HepG2 (cell line): ENCODE measurements around the gene ARHGEF40. TPM values are rescaled to one million over a fixed set of nuclear protein-coding genes. Genes with fewer than 3 reads are reported as not detected.
A peak's percentile ranks its signal among the peaks of the same experiment; 100 is the strongest.

Experiments used
- ARNTL ChIP-seq: sonication (generic); formaldehyde crosslinking; IDR thresholded peaks from 2 replicates; pipeline ENCODE4 v1.4.0; 2020; ENCODE audit warnings: mild to moderate bottlenecking, missing genetic modification reagents
- BCL3 ChIP-seq: sonication (generic); formaldehyde crosslinking; IDR thresholded peaks from 2 replicates; pipeline ENCODE4 v1.5.1; 2020; ENCODE audit warnings: mild to moderate bottlenecking, missing genetic modification reagents, moderate library complexity
- FOSL1 ChIP-seq: sonication (generic); formaldehyde crosslinking; IDR thresholded peaks from 2 replicates; pipeline ENCODE4 v1.9.0; 2021; ENCODE audit warnings: missing genetic modification reagents, borderline replicate concordance
- HDAC6 ChIP-seq: fragments of 200-600 bp; sonication (generic); IDR thresholded peaks from 2 replicates; pipeline ENCODE4 v1.7.0; 2017; ENCODE audit warnings: mild to moderate bottlenecking, antibody characterized with exemption, low read length, low read depth
- NFE2L2 ChIP-seq: fragments of 150-350 bp; IDR thresholded peaks from 2 replicates; pipeline ENCODE4 v1.6.1; 2014; ENCODE audit warnings: low read length
- RFXANK ChIP-seq: IDR thresholded peaks from 2 replicates; pipeline ENCODE4 v1.6.1; 2016
- SALL1 ChIP-seq: sonication (generic); formaldehyde crosslinking; IDR thresholded peaks from 2 replicates; pipeline ENCODE4 v1.8.0; 2022; ENCODE audit warnings: mild to moderate bottlenecking, missing genetic modification reagents
- SNAI1 ChIP-seq: sonication (generic); formaldehyde crosslinking; IDR thresholded peaks from 2 replicates; pipeline ENCODE4 v1.5.0; 2020; ENCODE audit warnings: mild to moderate bottlenecking, missing genetic modification reagents, borderline replicate concordance
- SRF ChIP-seq: IDR thresholded peaks from 2 replicates; pipeline ENCODE4 v1.6.1; 2011; ENCODE audit warnings: mild to moderate bottlenecking, low read depth, low read length, moderate library complexity
- TAF1 ChIP-seq: sonication (generic); formaldehyde crosslinking; IDR thresholded peaks from 2 replicates; pipeline ENCODE4 v1.4.0; 2020; ENCODE audit warnings: missing genetic modification reagents
- ZBTB49 ChIP-seq: sonication (generic); formaldehyde crosslinking; IDR thresholded peaks from 2 replicates; pipeline ENCODE4 v1.4.0; 2020; ENCODE audit warnings: missing genetic modification reagents, borderline replicate concordance
- ZNF362 ChIP-seq: sonication (generic); formaldehyde crosslinking; IDR thresholded peaks from 2 replicates; pipeline ENCODE4 v1.4.0; 2020; ENCODE audit warnings: missing genetic modification reagents, mild to moderate bottlenecking, borderline replicate concordance
- ZNF75D ChIP-seq: sonication (generic); formaldehyde crosslinking; IDR thresholded peaks from 2 replicates; pipeline ENCODE4 v1.8.1; 2023; ENCODE audit warnings: missing genetic modification reagents, mild to moderate bottlenecking, borderline replicate concordance
- ZNF776 ChIP-seq: sonication (generic); formaldehyde crosslinking; IDR thresholded peaks from 2 replicates; pipeline ENCODE4 v1.4.0; 2020; ENCODE audit warnings: mild to moderate bottlenecking, missing genetic modification reagents
- polyA plus RNA-seq, 8 experiments: library from polyadenylated mRNA; depleted of rRNA in 3 of 8; stranded (reverse) in 7 of 8; unstranded in 1 of 8; fragments of >200 nt; fragmentation: Illumina TruSeq in 4 of 8; extraction: Trizol in 4 of 8; gene quantifications; 2 replicates each; pipeline versions ENCODE4 v1.2.1 to v1.2.3, GENCODE V29; 2011 to 2016; ENCODE audit warnings: low read depth in 4 of 8, missing spikeins in 1 of 8, mixed read lengths in 1 of 8; ENCODE audit not compliant: insufficient read depth in 1 of 8
- total RNA-seq, 5 experiments: library from RNA; depleted of rRNA; stranded (reverse); fragments of >200 nt; fragmentation: Illumina TruSeq; extraction: Trizol; gene quantifications; 2 replicates each; pipeline ENCODE4 v1.2.3, GENCODE V29; 2016; ENCODE audit warnings: low read depth in 1 of 5
- TF ChIP-seq, protein P1 (sequence below): sonication (generic); formaldehyde crosslinking; IDR thresholded peaks from 2 replicates; pipeline ENCODE4 v1.4.0; 2020; ENCODE audit warnings: mild to moderate bottlenecking, missing genetic modification reagents
- TF ChIP-seq, protein P2 (sequence below): sonication (generic); formaldehyde crosslinking; IDR thresholded peaks from 2 replicates; pipeline ENCODE4 v1.4.0; 2020; ENCODE audit warnings: missing genetic modification reagents, borderline replicate concordance

Gene ARHGEF40
- total and polyA plus RNA-seq, 2 of the 13 experiments (the other 11 are each of a cell fraction or from before 2014, with no cell fraction given), result 28.1 to 78.1 TPM

DNA sequence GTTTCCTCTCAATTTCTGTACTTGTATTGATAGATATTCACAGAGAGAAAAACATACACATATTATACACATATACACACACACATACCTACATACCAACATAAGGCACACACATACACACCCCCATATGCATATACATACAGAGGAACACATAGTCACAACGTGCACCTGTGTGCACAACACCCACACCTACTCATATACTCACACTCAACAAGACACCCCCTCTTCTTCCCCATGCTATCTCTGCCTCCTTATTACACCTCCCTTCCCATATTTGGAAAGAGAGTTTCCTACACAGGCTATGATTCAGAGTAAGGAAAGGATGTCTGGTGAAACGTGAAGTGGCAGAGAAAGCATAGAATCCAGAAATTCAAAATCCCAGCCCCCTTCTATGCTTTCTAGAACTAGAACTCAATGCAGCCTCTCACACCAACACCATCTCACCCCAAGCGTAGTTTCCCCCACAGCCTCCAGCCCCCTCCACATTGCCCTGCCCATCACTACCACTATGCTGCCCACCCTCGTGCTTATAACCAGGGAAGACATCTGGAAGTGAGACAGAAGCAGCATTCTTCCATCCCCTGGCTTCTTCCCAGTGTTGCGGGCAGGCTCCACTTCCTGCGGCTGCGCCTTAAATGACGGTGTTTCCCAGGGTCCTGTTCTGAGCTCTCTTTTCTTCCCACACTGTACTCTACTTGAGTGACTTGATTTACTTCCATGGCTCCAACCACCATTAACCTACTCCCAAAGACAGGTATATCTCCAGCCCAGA, 10.1 kb upstream of the ARHGEF40 start (continued):
- TF ChIP-seq ZNF362 (CRISPR knock-in tag) (no peak), NFE2L2 (no peak), ZNF75D (CRISPR knock-in tag) (no peak), RFXANK (no peak), ZBTB49 (no peak), FOSL1 (CRISPR knock-in tag) (no peak), HDAC6 (no peak), TAF1 (CRISPR knock-in tag) (no peak), BCL3 (CRISPR knock-in tag) (0 out of 2 replicates have a peak, but pooled peaks have one; percentile 22), SRF (0 out of 2 replicates have a peak, but pooled peaks have one; percentile 15), ZNF776 (CRISPR knock-in tag) (no peak), ARNTL (CRISPR knock-in tag) (no peak), SNAI1 (no peak), SALL1 (CRISPR knock-in tag) (0 out of 2 replicates have a peak, but pooled peaks have one; percentile 30)
- TF ChIP-seq, protein P1, sequence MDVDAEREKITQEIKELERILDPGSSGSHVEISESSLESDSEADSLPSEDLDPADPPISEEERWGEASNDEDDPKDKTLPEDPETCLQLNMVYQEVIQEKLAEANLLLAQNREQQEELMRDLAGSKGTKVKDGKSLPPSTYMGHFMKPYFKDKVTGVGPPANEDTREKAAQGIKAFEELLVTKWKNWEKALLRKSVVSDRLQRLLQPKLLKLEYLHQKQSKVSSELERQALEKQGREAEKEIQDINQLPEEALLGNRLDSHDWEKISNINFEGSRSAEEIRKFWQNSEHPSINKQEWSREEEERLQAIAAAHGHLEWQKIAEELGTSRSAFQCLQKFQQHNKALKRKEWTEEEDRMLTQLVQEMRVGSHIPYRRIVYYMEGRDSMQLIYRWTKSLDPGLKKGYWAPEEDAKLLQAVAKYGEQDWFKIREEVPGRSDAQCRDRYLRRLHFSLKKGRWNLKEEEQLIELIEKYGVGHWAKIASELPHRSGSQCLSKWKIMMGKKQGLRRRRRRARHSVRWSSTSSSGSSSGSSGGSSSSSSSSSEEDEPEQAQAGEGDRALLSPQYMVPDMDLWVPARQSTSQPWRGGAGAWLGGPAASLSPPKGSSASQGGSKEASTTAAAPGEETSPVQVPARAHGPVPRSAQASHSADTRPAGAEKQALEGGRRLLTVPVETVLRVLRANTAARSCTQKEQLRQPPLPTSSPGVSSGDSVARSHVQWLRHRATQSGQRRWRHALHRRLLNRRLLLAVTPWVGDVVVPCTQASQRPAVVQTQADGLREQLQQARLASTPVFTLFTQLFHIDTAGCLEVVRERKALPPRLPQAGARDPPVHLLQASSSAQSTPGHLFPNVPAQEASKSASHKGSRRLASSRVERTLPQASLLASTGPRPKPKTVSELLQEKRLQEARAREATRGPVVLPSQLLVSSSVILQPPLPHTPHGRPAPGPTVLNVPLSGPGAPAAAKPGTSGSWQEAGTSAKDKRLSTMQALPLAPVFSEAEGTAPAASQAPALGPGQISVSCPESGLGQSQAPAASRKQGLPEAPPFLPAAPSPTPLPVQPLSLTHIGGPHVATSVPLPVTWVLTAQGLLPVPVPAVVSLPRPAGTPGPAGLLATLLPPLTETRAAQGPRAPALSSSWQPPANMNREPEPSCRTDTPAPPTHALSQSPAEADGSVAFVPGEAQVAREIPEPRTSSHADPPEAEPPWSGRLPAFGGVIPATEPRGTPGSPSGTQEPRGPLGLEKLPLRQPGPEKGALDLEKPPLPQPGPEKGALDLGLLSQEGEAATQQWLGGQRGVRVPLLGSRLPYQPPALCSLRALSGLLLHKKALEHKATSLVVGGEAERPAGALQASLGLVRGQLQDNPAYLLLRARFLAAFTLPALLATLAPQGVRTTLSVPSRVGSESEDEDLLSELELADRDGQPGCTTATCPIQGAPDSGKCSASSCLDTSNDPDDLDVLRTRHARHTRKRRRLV (CRISPR knock-in tag), result no peak
- TF ChIP-seq, protein P2, sequence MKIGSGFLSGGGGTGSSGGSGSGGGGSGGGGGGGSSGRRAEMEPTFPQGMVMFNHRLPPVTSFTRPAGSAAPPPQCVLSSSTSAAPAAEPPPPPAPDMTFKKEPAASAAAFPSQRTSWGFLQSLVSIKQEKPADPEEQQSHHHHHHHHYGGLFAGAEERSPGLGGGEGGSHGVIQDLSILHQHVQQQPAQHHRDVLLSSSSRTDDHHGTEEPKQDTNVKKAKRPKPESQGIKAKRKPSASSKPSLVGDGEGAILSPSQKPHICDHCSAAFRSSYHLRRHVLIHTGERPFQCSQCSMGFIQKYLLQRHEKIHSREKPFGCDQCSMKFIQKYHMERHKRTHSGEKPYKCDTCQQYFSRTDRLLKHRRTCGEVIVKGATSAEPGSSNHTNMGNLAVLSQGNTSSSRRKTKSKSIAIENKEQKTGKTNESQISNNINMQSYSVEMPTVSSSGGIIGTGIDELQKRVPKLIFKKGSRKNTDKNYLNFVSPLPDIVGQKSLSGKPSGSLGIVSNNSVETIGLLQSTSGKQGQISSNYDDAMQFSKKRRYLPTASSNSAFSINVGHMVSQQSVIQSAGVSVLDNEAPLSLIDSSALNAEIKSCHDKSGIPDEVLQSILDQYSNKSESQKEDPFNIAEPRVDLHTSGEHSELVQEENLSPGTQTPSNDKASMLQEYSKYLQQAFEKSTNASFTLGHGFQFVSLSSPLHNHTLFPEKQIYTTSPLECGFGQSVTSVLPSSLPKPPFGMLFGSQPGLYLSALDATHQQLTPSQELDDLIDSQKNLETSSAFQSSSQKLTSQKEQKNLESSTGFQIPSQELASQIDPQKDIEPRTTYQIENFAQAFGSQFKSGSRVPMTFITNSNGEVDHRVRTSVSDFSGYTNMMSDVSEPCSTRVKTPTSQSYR (CRISPR knock-in tag), result no peak
